ENCODE results near the gene APOL2. TPM values are rescaled to one million over a fixed set of nuclear protein-coding genes. Genes with fewer than 3 reads are reported as not detected.

Gene APOL2
- total RNA-seq, 2 donors from 2014 or later = 2.1 to 7.9 TPM

GRCh38 chr22:36218648-36219193 is 20.6 kb downstream of the APOL2 start:
- H3K4me1 ChIP-seq (ENCODE audit: control insufficient read depth, insufficient read depth, low read length) = peaks cover 2% of the 10 kb centered on the region
- no peak overlapping the region for H3K27ac Mint-ChIP-seq
- WGBS, 2 experiments (ENCODE audit: insufficient coverage in 1 of 2, insufficient read length in 1 of 2) = 91 to 98% methylated on average over 5 to 7 of the region's 7 CpGs

GRCh38 chr22:36215981-36216380 is 23.3 kb downstream of the APOL2 start:
- Mint-ChIP-seq H3K9me3 (peaks cover 8% of the 10 kb centered on the region), H3K36me3 (ENCODE audit: low read depth) (no peaks in the 10 kb centered on the region), H3K27ac (no peak overlapping the region), H3K4me1 (peaks cover 4% of the 10 kb centered on the region), H3K27me3 (ENCODE audit: insufficient read depth) (peaks cover 19% of the 10 kb centered on the region), H3K4me3 (no peak overlapping the region)
- H3K9ac ChIP-seq (ENCODE audit: extremely low read depth, low read length, poor library complexity, severe bottlenecking) = no peak overlapping the region
- H3K36me3 ChIP-seq (ENCODE audit: control insufficient read depth, insufficient read depth, low read length) = no peaks in the 10 kb centered on the region
- no peak overlapping the region for H3K4me3 ChIP-seq (ENCODE audit: low read length)
- no peak overlapping the region for H3K27ac ChIP-seq (ENCODE audit: low read depth, low read length)
- H3K9me3 ChIP-seq (ENCODE audit: control insufficient read depth, low read length) = peaks cover 8% of the 10 kb centered on the region
- H3K27me3 ChIP-seq (ENCODE audit: control insufficient read depth, insufficient read depth, low read length, poor library complexity, severe bottlenecking) = no peaks in the 10 kb centered on the region
- no peak for DNase-seq
- no peaks in the 10 kb centered on the region for H3K4me1 ChIP-seq (ENCODE audit: control insufficient read depth, insufficient read depth, low read length)
- no peak for TF ChIP-seq CTCF (conservative IDR thresholded peaks at IDR 0.05)
- WGBS, 2 experiments (ENCODE audit: insufficient coverage in 1 of 2, insufficient read length in 1 of 2) = 90 to 94% methylated on average over 2 of the region's 2 CpGs

More at GRCh38 chr22:36218648-36219193, 20.6 kb downstream of the APOL2 start:
- H3K27ac ChIP-seq (ENCODE audit: low read depth, low read length) = no peak overlapping the region
- Mint-ChIP-seq H3K36me3 (ENCODE audit: low read depth) (no peaks in the 10 kb centered on the region), H3K27me3 (ENCODE audit: insufficient read depth) (peaks cover 9% of the 10 kb centered on the region), H3K4me1 (peaks cover 15% of the 10 kb centered on the region), H3K9me3 (peaks cover 5% of the 10 kb centered on the region), H3K4me3 (no peak overlapping the region)
- DNase-seq = no peak
- no peak overlapping the region for H3K9ac ChIP-seq (ENCODE audit: extremely low read depth, low read length, poor library complexity, severe bottlenecking)
- peaks cover 8% of the 10 kb centered on the region for H3K9me3 ChIP-seq (ENCODE audit: control insufficient read depth, low read length)
- H3K4me3 ChIP-seq (ENCODE audit: low read length) = no peak overlapping the region
- H3K36me3 ChIP-seq (ENCODE audit: control insufficient read depth, insufficient read depth, low read length) = no peaks in the 10 kb centered on the region
- no peaks in the 10 kb centered on the region for H3K27me3 ChIP-seq (ENCODE audit: control insufficient read depth, insufficient read depth, low read length, poor library complexity, severe bottlenecking)
- no peak for TF ChIP-seq CTCF (conservative IDR thresholded peaks at IDR 0.05)

GRCh38 chr22:36213586-36213985 is 25.7 kb downstream of the APOL2 start:
- peaks cover 20% of the 10 kb centered on the region for H3K27me3 Mint-ChIP-seq (ENCODE audit: insufficient read depth)
- Histone ChIP-seq H3K4me1 (ENCODE audit: control insufficient read depth, insufficient read depth, low read length) (no peaks in the 10 kb centered on the region), H3K27ac (ENCODE audit: low read depth, low read length) (no peak overlapping the region), H3K9ac (ENCODE audit: extremely low read depth, low read length, poor library complexity, severe bottlenecking) (no peak overlapping the region), H3K4me3 (ENCODE audit: low read length) (no peak overlapping the region), H3K27me3 (ENCODE audit: control insufficient read depth, insufficient read depth, low read length, poor library complexity, severe bottlenecking) (no peaks in the 10 kb centered on the region), H3K9me3 (ENCODE audit: control insufficient read depth, low read length) (peaks cover 31% of the 10 kb centered on the region), H3K36me3 (ENCODE audit: control insufficient read depth, insufficient read depth, low read length) (no peaks in the 10 kb centered on the region)
- peaks cover 4% of the 10 kb centered on the region for H3K4me1 Mint-ChIP-seq
- 88 to 96% methylated on average over 2 to 3 of the region's 4 CpGs for WGBS, 2 experiments (ENCODE audit: insufficient coverage in 1 of 2, insufficient read length in 1 of 2)
- no peaks in the 10 kb centered on the region for H3K36me3 Mint-ChIP-seq (ENCODE audit: low read depth)
- no peak for DNase-seq
- no peak for TF ChIP-seq CTCF (conservative IDR thresholded peaks at IDR 0.05)
- H3K9me3 Mint-ChIP-seq = peaks cover 32% of the 10 kb centered on the region
- no peak overlapping the region for H3K4me3 Mint-ChIP-seq
- H3K27ac Mint-ChIP-seq = no peak overlapping the region
